ENCODE results near the gene PRKCB. TPM values are rescaled to one million over a fixed set of nuclear protein-coding genes. Genes with fewer than 3 reads are reported as not detected.
"Not testable (repeated sequence)": the region's sequence is repeated elsewhere in the genome, so short reads cannot be mapped to it uniquely, and the experiment has no call there.

PRKCB gene
- total RNA-seq, 2 experiments from 2014 or later, result 97.1 to 99.0 TPM

- CTCF ChIA-PET, result no interaction called here
- POLR2A ChIA-PET, result no interaction called here
Measured at GRCh38 chr16:23920446-23920845, 84.7 kb downstream of the PRKCB start.

GRCh38 chr16:23920899-23921298 is 85.1 kb downstream of the PRKCB start:
- POLR2A ChIA-PET, result no interaction called here
- CTCF ChIA-PET, result no interaction called here

GRCh38 chr16:23922406-23922805 is 86.6 kb downstream of the PRKCB start:
- POLR2A ChIA-PET, result interaction anchor here (1.1 kb wide), 1 partner anchor 55 kb away, joined by 3 read pairs; no protein-coding TSS in a partner anchor

GRCh38 chr16:23924128-23924527 is 88.3 kb downstream of the PRKCB start:
- POLR2A ChIA-PET, result no interaction called here
- CTCF ChIA-PET, result no interaction called here

More at GRCh38 chr16:23922406-23922805, 86.6 kb downstream of the PRKCB start:
- CTCF ChIA-PET, result no interaction called here

- ChIA-PET CTCF (no interaction called here), POLR2A (no interaction called here)
Measured at GRCh38 chr16:23927796-23928195, 92.0 kb downstream of the PRKCB start.

GRCh38 chr16:23929237-23929636 is 93.5 kb downstream of the PRKCB start:
- ChIA-PET CTCF (no interaction called here), POLR2A (no interaction called here)

- CTCF ChIA-PET, result no interaction called here
- POLR2A ChIA-PET, result no interaction called here
Measured at GRCh38 chr16:23929856-23930255, 94.1 kb downstream of the PRKCB start.

- ChIA-PET CTCF (no interaction called here), POLR2A (no interaction called here)
Measured at GRCh38 chr16:23930791-23931190, 95.0 kb downstream of the PRKCB start.

- POLR2A ChIA-PET, result interaction anchor here (0.5 kb wide), 1 partner anchor 90 kb away, joined by 5 read pairs; no protein-coding TSS in a partner anchor
- CTCF ChIA-PET, result no interaction called here
Measured at GRCh38 chr16:23931199-23931598, 95.4 kb downstream of the PRKCB start.

GRCh38 chr16:23933650-23934049 is 97.9 kb downstream of the PRKCB start:
- CTCF ChIA-PET, result interaction anchor here (1.3 kb wide), 1 partner anchor 25 kb away, joined by 4 read pairs; no protein-coding TSS in a partner anchor
- POLR2A ChIA-PET, result not testable (repeated sequence)

- CTCF ChIA-PET, result interaction anchor here (1.3 kb wide), 1 partner anchor 26 kb away, joined by 4 read pairs; no protein-coding TSS in a partner anchor
Measured at GRCh38 chr16:23934610-23935236, 98.9 kb downstream of the PRKCB start.

GRCh38 chr16:23940111-23940510 is 104.3 kb downstream of the PRKCB start:
- ChIA-PET POLR2A (no interaction called here), CTCF (no interaction called here)

More at GRCh38 chr16:23934610-23935236, 98.9 kb downstream of the PRKCB start:
- POLR2A ChIA-PET, result interaction anchor here (0.6 kb wide), 1 partner anchor 12 kb away, joined by 6 read pairs; no protein-coding TSS in a partner anchor

- ChIA-PET CTCF (no interaction called here), POLR2A (no interaction called here)
Measured at GRCh38 chr16:23941025-23941424, 105.2 kb downstream of the PRKCB start.

- CTCF ChIA-PET, result interaction anchor here (1.3 kb wide), 1 partner anchor 68 kb away, joined by 4 read pairs; no protein-coding TSS in a partner anchor
- POLR2A ChIA-PET, result no interaction called here
Measured at GRCh38 chr16:23941963-23942564, 106.3 kb downstream of the PRKCB start.

- ChIA-PET POLR2A (no interaction called here), CTCF (interaction anchor here (1.3 kb wide), 1 partner anchor 67 kb away, joined by 4 read pairs; no protein-coding TSS in a partner anchor)
Measured at GRCh38 chr16:23943604-23944003, 107.8 kb downstream of the PRKCB start.

GRCh38 chr16:23944381-23944780 is 108.6 kb downstream of the PRKCB start:
- POLR2A ChIA-PET, result no interaction called here

GRCh38 chr16:23945243-23945642 is 109.5 kb downstream of the PRKCB start:
- ChIA-PET CTCF (interaction anchor here (1.1 kb wide), 1 partner anchor 65 kb away, joined by 4 read pairs; no protein-coding TSS in a partner anchor), POLR2A (no interaction called here)

More at GRCh38 chr16:23944381-23944780, 108.6 kb downstream of the PRKCB start:
- CTCF ChIA-PET, result interaction anchor here (1.1 kb wide), 1 partner anchor 66 kb away, joined by 4 read pairs; no protein-coding TSS in a partner anchor

- POLR2A ChIA-PET, result interaction anchor here (0.5 to 1.2 kb wide), 2 partner anchors 12 to 73 kb away, joined by 3 to 10 read pairs; no protein-coding TSS in a partner anchor
- CTCF ChIA-PET, result interaction anchor here (1.1 kb wide), 1 partner anchor 62 kb away, joined by 3 read pairs; no protein-coding TSS in a partner anchor
Measured at GRCh38 chr16:23947838-23948237, 112.1 kb downstream of the PRKCB start.

- ChIA-PET POLR2A (interaction anchor here (1.2 kb wide), 1 partner anchor 11 kb away, joined by 10 read pairs; no protein-coding TSS in a partner anchor), CTCF (no interaction called here)
Measured at GRCh38 chr16:23948949-23949411, 113.2 kb downstream of the PRKCB start.

- ChIA-PET POLR2A (interaction anchor here (0.8 kb wide), 1 partner anchor 107 kb away, joined by 3 read pairs; no protein-coding TSS in a partner anchor), CTCF (no interaction called here)
Measured at GRCh38 chr16:23949630-23950290, 114.0 kb downstream of the PRKCB start.
